Activated CD4-positive, alpha-beta T cell treated with anti-CD3 and anti-CD28 coated beads, Interleukin-2, Interleukin-4, amounts not matched to agents 100 ng/mL and 50 ng/mL, durations not matched to agents 16 hours and 8 hours (primary cell): ENCODE results near the gene RNF168.
"Not testable (repeated sequence)": the region's sequence is repeated elsewhere in the genome, so short reads cannot be mapped to it uniquely, and the experiment has no call there.

Experiments
- DNase-seq: peaks from one replicate; pipeline ENCODE4 v3.0.0-alpha.2; 2020; ENCODE audit warnings: low spot score

Gene RNF168

DNA sequence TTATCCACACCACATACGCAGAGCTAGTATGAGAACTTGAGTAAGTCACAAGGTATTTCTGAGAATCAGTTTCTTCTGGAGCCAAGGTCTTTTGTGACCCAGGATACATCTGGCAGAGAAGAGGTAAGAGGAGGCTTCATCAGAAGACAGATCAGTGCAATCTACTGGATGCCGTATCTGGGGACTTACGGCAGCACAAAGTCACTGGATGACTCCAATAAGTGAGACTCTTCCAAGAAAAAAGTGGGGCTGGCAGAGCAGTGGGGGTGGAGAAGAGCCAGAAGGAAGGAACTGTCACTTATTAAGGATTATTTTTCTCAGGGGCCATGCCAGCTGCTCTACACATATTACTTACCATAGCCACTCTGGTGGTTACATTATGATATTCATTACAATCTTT is 39.8 kb downstream of the RNF168 start:
- DNase-seq: no peak

DNA sequence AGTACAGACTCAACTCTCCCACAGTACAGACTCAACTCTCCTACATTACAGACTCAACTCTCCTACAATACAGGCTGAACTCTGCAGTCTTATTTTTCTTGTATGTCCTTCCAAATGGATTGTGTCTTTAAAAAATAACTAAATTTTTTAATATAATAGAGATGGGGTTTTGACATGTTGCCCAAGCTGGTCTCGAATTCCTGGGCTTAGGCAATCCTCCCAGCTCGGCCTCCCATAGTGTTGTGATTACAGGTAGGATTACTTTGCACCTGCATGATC is 40.2 kb downstream of the RNF168 start:
- DNase-seq: no peak

DNA sequence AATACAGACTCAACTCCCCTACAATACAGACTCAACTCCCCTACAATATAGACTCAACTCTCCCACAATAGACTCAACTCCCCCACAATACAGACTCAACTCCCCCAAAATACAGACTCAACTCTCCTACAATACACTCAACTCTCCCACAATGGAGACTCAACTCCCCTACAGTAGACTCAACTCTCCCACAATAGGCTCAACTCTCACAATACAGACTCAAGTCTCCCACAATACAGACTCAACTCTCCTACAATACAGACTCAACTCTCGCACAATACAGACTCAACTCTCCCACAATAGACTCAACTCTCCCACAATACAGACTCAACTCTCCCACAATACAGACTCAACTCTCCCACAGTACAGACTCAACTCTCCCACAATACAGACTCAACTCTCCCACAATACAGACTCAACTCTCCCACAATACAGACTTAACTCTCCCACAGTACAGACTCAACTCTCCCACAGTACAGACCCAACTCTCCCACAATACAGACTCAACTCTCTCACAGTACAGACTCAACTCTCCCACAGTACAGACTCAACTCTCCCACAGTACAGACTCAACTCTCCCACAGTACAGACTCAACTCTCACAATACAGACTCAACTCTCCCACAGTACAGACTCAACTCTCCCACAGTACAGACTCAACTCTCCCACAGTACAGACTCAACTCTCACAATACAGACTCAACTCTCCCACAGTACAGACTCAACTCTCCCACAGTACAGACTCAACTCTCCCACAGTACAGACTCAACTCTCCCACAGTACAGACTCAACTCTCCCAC is 40.7 kb downstream of the RNF168 start:
- not testable (repeated sequence) for DNase-seq

DNA sequence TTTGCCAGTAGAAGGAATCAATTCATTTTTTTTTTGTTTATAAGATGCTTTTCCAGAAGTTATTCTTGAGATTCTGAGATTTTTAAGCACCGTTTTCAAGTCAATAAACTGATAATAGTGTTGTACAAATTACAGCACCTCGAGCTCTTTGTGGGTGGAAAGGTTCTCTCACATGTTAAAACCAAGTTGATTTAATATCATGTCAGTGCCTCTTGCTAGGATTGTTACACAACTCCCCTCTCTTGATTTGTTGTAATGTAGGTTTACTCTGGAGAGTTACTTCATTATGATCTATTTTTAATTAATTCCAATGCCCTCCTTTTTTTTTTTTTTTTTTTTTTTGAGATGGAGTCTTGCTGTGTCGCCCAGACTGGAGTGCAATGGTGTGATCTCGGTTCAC is 45.5 kb downstream of the RNF168 start:
- DNase-seq: no peak

DNA sequence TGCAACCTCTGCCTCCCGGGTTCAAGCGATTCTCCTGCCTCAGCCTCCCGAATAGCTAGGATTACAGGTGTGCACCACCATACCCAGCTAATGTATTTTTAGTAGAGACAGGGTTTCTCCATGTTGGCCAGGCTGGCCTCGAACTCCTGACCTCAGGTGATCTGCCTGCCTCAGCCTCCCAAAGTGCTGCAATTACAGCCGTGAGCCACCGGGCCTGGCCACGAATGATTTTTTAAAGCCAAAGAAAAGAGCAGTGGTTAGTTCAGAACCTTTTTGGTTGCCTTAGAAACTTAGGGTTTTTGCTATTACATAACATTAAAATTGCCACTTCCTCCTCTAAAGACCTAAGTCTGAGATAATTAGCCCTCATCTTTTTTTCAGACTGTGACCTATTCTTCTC is 46.1 kb downstream of the RNF168 start:
- DNase-seq: not testable (repeated sequence)

DNA sequence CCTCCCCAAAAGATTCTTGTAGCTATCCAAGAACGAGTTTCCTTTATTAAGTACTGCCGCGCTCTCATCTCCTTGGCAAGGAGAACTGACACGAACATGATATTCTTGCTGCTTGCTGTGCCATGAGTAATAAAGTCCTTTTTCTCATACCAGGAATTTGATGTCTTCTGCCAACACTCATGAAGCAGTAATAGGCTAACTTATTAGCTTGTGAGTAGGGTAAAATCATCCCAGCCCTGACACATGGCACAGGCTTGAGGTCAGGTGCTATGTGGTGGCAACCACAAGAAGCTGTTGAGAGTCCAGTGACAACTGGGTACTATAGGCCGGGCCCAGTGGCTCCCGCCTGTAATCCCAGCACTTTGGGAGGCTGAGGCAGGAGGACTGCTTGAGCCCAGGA is 48.6 kb downstream of the RNF168 start:
- no peak for DNase-seq

- not testable (repeated sequence) for DNase-seq
Measured at GRCh38 chr3:196445391-196445790, 58.2 kb downstream of the RNF168 start.

GRCh38 chr3:196444500-196444894 is 59.1 kb downstream of the RNF168 start:
- DNase-seq: no peak

- no peak for DNase-seq
Measured at GRCh38 chr3:196440696-196441095, 62.9 kb downstream of the RNF168 start.

DNA sequence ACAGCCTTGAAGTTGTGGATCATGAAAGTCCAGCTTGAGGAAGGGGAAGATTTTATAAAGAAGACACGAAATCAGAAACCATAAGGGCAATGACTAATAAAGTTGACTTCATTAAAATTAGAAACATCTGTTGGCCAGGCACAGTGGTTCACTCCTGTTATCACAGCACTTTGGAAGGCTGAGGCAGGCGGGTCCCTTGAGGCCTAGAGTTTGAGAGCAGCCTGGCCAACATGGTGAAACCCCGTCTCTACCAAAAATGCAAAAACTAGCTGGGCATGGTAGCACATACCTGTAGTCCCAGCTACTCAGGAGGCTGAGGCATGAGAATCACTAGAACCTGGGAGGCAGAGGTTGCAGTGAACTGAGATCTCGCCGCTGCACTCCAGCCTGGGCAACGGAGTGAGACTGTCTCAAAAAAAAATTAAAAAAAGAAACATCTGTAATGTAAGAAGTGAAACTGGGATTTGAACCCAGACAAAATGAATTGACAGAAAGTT is 63.5 kb downstream of the RNF168 start:
- DNase-seq: no peak

DNA sequence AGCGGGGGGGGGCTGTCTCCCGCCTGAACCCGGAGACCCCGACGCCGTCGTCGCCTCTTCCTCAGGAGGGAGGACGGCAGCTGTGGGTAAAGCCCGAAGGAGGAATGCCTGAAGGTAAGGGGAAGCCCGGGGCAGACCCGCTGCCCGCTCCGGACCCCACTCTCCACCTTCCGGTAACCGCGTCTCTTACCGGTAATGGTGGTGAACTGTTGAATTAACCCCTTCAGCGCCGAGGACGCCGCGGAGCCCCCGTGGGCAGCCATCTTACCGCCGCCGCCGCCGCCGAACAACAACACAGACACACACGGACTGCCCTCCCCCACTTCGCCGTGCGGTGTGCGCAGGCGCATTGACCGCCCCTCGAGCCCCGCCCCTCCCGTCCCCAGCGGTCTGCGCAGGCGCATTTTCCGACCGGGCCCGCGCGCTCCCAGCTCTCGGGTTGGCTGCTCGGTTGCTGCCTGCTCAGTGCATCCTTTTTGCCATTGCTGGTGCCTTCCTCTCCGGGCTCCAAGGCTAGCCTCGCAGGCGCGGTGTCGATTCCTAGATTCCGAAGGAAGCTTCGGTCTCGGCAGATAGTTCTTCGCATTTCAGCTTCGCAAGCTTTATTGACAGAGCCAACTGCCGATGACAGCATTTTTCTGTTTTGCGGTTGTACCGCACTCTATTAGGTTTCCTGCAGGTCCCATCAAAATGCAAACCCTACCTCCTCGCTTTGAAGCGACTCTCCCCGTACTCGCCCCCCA is 71.3 kb downstream of the RNF168 start, which contains the start of gene UBXN7:
Gene UBXN7 (minus strand): TSS at position 291 of the 743 bp plus-strand sequence. CDS start 28 bp downstream, at position 263.
- peak; percentile 97 for DNase-seq

DNA sequence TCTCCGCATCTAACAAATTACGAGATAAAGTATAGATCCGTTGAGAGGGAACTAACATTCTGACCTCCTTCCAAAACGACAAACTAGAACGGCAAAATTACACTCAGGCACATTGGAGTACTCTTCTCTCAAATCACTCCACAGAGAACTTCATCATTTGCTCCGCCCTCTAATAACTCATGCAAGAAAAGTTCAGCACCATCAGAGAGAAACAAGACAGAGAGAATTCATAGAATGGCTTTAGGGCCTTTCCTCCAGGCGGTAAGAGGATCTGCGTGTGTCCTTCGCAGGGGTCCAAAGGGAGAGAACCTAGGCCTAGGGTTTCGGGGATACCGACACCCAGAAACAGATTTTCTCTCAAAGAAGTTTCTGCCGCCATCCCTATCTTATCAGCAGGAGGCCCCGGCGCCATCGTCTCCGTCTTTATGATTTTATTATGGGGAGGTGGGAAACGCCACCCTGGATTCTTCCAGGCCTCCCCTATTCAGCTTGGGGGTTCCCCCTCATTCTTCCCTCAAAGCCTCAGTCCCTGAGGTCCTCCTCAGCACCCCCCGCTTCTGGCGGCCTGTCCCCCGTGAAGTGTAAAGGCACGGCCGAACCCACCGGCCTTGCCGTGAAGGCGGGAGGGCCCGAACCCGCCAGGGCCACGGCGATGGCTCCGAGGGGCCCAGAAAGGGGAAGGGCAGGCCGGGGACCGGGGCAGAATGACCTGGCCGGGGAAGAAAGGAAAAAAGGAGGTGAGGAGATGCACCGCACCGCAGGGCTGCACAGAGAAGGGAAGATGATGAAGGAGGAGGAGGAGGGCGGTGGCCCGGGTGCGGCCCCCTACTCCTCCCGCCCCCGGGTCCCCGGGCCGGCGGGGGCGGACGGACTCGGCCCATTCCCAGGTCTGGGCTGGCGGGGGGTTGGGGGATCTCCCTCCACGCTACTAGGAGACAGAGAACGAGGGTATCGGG is 72.1 kb downstream of the RNF168 start:
- peak; percentile 29 for DNase-seq

DNA sequence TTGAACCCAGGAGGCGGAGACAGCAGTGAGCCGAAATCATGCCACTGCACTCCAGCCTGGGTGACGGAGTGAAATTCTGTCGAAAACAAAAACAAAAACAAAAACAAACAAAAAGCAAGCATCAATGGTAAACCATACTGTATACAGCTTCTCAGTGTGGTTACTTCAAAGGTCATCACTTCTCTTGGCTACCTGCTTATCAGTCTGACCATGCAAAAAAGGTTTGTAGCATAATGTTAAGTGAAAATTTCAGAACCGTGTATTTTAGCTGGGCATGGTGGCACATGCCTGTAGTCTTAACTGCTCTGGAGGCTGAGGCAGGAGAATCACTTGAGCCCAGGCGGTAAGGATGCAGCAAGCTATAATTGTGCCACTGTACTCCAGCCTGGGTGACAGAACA is 75.5 kb downstream of the RNF168 start:
- no peak for DNase-seq

GRCh38 chr3:196424421-196424820 is 79.1 kb downstream of the RNF168 start:
- DNase-seq: not testable (repeated sequence)

- DNase-seq: no peak
Measured at GRCh38 chr3:196423044-196423781, 80.4 kb downstream of the RNF168 start.

- DNase-seq: not testable (repeated sequence)
Measured at GRCh38 chr3:196421668-196422067, 81.9 kb downstream of the RNF168 start.

DNA sequence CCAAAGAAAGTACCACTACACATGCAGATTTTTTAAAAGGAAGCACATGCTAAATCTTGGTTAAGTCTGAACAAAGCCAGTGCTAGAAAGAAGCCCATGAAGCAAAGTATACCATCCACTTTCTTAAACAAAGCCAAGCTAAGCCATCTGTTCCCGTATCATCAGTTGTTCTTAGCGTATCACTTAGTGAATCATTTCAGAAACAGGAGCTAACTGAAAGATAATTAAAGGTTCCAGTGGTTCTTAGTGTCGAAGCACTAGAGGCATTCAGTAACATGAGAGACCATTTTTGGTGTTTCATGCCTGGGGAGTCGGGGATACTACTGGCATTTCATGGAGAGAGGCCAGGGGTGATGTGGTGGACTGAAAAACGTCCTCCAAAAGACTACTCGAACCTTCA is 84.2 kb downstream of the RNF168 start:
- DNase-seq: no peak
